HK-2 (cell line): Measurements from ENCODE around the gene ENKD1.

Source experiments
- DNase-seq: peaks from one replicate; pipeline ENCODE4 v3.0.0-alpha.2; 2018; ENCODE audit not compliant: unreplicated experiment

ENKD1 gene

DNA sequence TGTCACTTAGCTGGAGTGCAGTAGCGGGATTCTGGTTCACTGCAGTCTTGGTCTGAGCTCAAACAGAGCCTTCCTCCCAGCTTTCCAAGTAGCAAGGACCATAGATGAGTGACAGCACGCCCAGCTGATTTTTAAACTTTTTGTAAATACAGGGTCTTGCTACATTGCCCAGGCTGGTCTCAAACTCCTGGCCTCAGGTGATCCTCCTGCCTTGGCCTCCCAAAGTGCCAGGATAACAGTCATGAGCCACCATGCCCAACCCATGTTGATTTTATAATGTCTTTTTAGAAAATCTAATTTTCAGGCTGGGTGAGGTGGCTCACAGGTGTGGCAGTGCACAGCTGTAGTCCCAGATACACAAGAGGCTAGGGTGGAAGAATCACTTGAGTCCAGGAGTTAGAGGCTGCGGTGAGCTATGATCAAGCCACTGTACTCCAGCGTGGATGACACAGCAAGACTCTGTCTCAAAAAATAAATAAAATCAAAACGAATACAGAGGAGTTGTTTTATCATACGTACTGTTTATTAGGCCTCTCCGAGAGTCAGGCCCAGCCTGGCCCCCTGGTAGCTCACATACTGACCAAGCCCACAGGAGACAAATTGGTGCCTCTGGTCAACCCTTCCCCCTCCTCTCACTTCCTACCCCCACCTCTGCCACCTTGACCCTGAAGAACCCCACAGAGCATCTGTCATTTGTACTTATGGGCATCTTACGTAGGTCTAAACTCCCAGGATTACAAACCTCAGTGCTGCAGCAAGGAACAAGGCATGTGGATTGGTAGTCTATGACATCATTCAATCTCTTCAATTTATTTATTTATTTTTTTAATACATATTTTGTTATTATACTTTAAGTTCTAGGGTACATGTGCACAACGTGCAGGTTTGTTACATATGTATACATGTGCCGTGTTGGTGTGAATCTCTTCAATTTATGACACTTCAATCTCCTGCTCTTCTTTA lies 13.7 kb upstream of the ENKD1 start:
- no peak for DNase-seq

- DNase-seq = no peak
Observed at GRCh38 chr16:67678354-67679023, 11.9 kb upstream of the ENKD1 start.

GRCh38 chr16:67677712-67678111 lies 11.2 kb upstream of the ENKD1 start:
- no peak for DNase-seq

DNA sequence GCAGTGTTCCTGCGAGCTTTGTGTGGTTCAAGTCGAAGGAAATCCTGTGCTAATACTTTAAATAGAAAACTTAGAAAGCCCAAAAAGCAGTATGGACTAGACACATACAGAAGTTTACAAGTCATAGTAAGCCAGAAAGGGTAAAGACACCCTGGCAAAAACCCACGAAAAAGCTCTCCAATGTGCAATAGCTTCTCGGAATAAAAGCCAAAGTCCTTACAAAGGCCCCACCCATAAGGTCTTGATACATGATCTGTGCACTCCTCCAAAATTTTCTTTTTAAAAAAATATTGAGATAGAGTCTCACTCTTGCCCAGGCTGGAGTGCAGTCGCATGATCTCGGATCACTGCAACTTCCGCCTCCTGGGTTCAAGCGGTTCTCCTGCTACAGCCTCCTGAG lies 10.4 kb upstream of the ENKD1 start:
- DNase-seq = no peak

- DNase-seq = no peak
Observed at GRCh38 chr16:67676516-67676915, 10.0 kb upstream of the ENKD1 start.

- no peak for DNase-seq
Observed at GRCh38 chr16:67675999-67676398, 9.4 kb upstream of the ENKD1 start.

GRCh38 chr16:67675579-67675935 lies 9.0 kb upstream of the ENKD1 start:
- no peak for DNase-seq

DNA sequence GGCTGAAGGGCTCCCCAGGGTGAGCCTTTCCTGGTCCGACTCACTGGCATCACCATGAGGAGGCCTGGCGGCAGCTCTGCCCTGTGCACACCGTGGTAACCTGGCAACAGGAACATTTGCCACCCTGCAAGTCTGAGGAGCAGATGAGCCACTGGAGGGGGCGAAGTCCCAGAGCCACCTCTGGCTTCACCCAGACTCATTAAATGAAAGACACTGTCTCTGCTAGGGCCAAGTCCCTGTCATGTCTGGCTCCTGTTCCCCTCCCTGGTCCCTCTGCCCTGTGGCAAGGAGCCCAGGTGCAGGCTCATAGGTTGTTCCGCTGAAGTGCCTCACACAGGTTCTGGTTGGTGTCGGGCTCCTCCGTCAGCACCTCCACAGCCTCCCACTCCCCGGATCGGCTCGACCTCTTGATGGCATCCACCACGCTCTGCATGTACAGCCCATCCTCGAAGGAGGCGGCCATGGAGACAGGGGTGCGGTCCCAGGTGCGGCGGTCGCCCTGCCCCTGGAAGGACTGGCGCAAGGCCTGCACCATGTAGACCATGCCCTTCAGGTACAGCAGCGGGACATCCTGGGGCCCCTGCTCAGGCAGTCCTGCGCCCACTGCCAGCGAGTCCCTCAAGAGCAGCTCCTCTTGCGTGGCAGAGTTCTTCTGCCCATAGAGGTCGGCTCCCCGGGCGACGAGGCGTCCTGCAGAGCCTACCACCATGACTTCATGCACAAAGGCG lies 8.5 kb upstream of the ENKD1 start:
- no peak for DNase-seq

GRCh38 chr16:67673712-67674580 lies 7.4 kb upstream of the ENKD1 start:
- DNase-seq = no peak

GRCh38 chr16:67672739-67673662 lies 6.5 kb upstream of the ENKD1 start:
- DNase-seq = peak; percentile 57

DNA sequence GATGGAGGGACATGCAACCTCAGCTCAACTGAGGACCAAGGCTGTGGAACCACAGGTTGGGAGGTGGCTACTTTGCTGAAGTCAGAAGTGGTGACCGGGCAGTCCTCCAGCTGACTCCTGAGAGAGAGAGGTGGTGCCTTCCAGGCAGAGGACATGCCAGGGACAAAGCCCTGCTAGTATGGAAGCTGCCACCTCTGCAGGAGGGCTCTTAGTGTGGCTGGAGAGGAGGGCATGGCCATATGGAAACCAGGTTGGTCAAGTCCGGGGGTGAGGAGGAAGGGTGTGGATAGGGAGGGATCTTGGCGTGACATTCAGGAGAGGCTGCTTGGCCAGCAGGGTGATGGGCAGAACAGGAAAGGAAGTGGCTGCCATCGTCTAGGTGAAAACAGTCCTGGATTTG lies 5.8 kb upstream of the ENKD1 start:
- DNase-seq = no peak

- DNase-seq = no peak
Observed at GRCh38 chr16:67669499-67670101, 3.0 kb upstream of the ENKD1 start.

GRCh38 chr16:67668495-67669157 lies 2.1 kb upstream of the ENKD1 start:
- DNase-seq = no peak

GRCh38 chr16:67667817-67668494 lies 1.4 kb upstream of the ENKD1 start:
- DNase-seq = peak; percentile 89

DNA sequence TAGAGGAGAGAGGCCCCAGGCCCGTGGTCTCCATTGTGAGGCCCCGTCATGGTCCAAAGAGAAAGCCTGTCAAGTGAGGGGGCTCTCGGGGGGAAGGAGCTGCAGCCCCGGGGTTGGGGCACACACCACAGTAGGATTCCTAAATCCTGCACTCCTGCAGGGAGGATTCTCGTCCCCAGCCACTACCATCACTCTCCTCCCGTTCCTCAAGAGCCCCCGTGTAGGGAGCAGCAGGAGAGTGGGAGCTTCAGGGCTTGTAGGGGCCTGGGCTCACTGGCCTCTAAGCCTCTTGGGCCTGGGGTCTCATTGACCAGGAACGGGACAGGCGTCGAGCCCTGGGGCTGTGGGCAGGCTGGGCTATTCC lies 885 bp upstream of the ENKD1 start:
- peak; percentile 22 for DNase-seq

- peak; percentile 50 for DNase-seq
Observed at GRCh38 chr16:67666032-67666551, 458 bp downstream of the ENKD1 start.

DNA sequence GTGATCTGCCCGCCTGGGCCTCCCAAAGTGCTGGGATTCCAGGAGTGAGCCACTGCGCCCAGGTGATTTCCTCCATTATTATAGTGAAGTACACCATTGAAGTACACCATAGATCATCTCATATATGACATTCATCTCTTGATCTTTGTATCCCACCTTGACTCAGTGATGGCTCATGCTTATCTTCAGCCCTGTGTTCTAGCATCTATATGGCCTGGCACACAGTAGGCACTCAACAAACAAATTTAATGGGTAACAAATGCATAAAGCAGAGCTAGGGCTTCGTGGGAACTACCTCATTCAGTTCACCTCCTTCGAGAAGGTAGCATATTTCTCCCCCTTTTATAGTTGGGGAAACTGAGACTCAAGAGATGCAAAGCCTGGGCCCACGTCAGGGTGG lies 952 bp downstream of the ENKD1 start:
- no peak for DNase-seq

DNA sequence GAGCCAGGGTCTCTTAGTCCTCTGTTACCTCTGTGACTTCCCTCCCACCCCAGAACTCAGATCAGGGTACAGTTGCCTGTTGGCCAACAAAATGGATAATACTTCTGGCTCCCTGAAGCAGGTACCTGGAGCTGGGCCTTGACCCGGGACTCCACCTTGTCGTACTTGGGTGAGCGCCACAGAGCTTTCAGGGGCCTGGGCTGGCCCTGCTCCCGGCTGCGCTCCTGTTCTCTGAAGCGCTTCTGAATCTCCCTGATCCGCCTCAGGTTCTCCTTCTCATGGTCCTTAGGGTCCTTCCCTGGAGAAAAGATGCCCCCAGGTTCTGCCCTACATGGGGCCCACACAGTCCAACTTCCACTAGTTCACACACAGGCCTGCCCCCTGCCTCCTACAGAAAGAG lies 1.7 kb downstream of the ENKD1 start:
- DNase-seq = no peak

- no peak for DNase-seq
Observed at GRCh38 chr16:67664258-67664657, 2.3 kb downstream of the ENKD1 start.
